ENCODE measurements around the gene RAP1GAP2. TPM values are rescaled to one million over a fixed set of nuclear protein-coding genes. Genes with fewer than 3 reads are reported as not detected.

The RAP1GAP2 gene
- total and polyA plus RNA-seq, 2 of the 8 experiments (the other 6 are each of a cell fraction or from before 2014, with no cell fraction given), result 24.0 to 63.8 TPM

- TF ChIP-seq ZNF274 (IDR thresholded peaks at IDR 0.05; ENCODE audit: borderline replicate concordance, extremely low read depth, low read length) (no peak), ASH2L (IDR thresholded peaks at IDR 0.05; ENCODE audit: low read length) (peak; percentile 37), RNF2 (IDR thresholded peaks at IDR 0.05; ENCODE audit: borderline replicate concordance, low read depth, low read length, missing control alignments, poor library complexity, severe bottlenecking) (no peak), BRCA1 (IDR thresholded peaks at IDR 0.05; ENCODE audit: low read depth, low read length) (no peak), SUZ12 (IDR thresholded peaks at IDR 0.05; ENCODE audit: low read length) (no peak), KDM4A (IDR thresholded peaks at IDR 0.05; ENCODE audit: low read depth, low read length, severe bottlenecking) (peak; percentile 3), TCF12 (IDR thresholded peaks at IDR 0.05; ENCODE audit: low read depth, low read length) (no peak), JUND (IDR thresholded peaks at IDR 0.05; ENCODE audit: low read length) (no peak), SP1 (IDR thresholded peaks at IDR 0.05; ENCODE audit: low read depth, low read length) (peak; percentile 52; the same call in 1 of the 2 replicates), GABPA (IDR thresholded peaks at IDR 0.05; ENCODE audit: borderline replicate concordance, insufficient read depth, low read length) (peak; percentile 69; the same call in 1 of the 2 replicates), POLR2AphosphoS5 (IDR thresholded peaks at IDR 0.05; ENCODE audit: low read depth, low read length) (no peak), ATF3 (IDR thresholded peaks at IDR 0.05; ENCODE audit: insufficient read depth, low read depth, low read length) (no peak), RXRA (IDR thresholded peaks at IDR 0.05; ENCODE audit: insufficient read depth, low read depth, low read length) (no peak), E2F6 (IDR thresholded peaks at IDR 0.05) (no peak; the same call in 1 of the 2 replicates), CREB1 (IDR thresholded peaks at IDR 0.05) (peak; percentile 39; the same call in 1 of the 2 replicates), NRF1 (IDR thresholded peaks at IDR 0.05; ENCODE audit: low read depth, low read length) (no peak), PHF8 (conservative IDR thresholded peaks at IDR 0.05; ENCODE audit: low read depth, low read length) (no peak), SRF (IDR thresholded peaks at IDR 0.05; ENCODE audit: low read depth, low read length) (no peak)
- TF ChIP-seq, protein P1, sequence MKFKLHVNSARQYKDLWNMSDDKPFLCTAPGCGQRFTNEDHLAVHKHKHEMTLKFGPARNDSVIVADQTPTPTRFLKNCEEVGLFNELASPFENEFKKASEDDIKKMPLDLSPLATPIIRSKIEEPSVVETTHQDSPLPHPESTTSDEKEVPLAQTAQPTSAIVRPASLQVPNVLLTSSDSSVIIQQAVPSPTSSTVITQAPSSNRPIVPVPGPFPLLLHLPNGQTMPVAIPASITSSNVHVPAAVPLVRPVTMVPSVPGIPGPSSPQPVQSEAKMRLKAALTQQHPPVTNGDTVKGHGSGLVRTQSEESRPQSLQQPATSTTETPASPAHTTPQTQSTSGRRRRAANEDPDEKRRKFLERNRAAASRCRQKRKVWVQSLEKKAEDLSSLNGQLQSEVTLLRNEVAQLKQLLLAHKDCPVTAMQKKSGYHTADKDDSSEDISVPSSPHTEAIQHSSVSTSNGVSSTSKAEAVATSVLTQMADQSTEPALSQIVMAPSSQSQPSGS (IDR thresholded peaks at IDR 0.05; ENCODE audit: low read length), result no peak
- TF ChIP-seq, protein P2, sequence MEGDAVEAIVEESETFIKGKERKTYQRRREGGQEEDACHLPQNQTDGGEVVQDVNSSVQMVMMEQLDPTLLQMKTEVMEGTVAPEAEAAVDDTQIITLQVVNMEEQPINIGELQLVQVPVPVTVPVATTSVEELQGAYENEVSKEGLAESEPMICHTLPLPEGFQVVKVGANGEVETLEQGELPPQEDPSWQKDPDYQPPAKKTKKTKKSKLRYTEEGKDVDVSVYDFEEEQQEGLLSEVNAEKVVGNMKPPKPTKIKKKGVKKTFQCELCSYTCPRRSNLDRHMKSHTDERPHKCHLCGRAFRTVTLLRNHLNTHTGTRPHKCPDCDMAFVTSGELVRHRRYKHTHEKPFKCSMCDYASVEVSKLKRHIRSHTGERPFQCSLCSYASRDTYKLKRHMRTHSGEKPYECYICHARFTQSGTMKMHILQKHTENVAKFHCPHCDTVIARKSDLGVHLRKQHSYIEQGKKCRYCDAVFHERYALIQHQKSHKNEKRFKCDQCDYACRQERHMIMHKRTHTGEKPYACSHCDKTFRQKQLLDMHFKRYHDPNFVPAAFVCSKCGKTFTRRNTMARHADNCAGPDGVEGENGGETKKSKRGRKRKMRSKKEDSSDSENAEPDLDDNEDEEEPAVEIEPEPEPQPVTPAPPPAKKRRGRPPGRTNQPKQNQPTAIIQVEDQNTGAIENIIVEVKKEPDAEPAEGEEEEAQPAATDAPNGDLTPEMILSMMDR (IDR thresholded peaks at IDR 0.05; ENCODE audit: control extremely low read depth in 1 of 3, insufficient read depth in 1 of 3, low read depth in 1 of 3, low read length in 3 of 3), result no peak
These were observed 46.5 kb upstream of the RAP1GAP2 start (continued) for GRCh38 chr17:2749784-2750181.
